ENCODE measurements around the gene LEMD2.

DNA sequence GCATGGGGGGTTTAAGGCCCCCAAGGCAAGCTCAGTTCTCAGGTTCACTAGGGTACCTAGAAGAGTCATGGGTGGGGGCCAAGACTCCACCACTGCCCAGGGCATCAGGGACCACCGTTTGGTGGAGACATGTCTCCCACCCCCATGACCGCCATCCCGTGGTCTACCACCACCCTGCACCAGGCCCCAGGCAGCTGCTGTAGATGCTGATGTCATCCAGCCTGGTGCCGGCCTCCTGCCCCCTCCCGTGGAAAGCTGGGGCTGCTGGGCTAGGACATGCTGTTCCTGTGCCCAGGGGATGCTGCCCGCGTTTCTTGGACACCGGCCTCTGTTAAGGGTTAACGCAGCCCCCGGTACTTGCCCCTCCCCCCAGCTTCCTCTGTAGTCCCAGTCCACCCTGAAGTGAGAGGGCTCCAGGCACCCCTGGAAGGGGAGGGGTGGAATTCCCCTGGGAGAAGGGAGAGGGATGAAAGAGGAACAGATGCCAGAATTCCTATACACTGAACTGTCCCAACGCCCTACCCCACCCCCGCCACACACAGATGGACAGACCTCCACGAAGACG, 42.8 kb downstream of the LEMD2 start:
- TF ChIP-seq, protein P1, sequence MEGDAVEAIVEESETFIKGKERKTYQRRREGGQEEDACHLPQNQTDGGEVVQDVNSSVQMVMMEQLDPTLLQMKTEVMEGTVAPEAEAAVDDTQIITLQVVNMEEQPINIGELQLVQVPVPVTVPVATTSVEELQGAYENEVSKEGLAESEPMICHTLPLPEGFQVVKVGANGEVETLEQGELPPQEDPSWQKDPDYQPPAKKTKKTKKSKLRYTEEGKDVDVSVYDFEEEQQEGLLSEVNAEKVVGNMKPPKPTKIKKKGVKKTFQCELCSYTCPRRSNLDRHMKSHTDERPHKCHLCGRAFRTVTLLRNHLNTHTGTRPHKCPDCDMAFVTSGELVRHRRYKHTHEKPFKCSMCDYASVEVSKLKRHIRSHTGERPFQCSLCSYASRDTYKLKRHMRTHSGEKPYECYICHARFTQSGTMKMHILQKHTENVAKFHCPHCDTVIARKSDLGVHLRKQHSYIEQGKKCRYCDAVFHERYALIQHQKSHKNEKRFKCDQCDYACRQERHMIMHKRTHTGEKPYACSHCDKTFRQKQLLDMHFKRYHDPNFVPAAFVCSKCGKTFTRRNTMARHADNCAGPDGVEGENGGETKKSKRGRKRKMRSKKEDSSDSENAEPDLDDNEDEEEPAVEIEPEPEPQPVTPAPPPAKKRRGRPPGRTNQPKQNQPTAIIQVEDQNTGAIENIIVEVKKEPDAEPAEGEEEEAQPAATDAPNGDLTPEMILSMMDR (IDR thresholded peaks at IDR 0.05): peak in 3 of 12 donors; percentile 6 to 9 (median 7)
- peak in 1 of 2 donors; percentile 35 for TF ChIP-seq POLR2A (IDR thresholded peaks at IDR 0.05)

Data from heart left ventricle (tissue), 13 donors.